PC-9 (cell line): ENCODE results near the gene PRPF4.

ENCODE experiments used
- CTCF ChIP-seq: fragments of 200-600 bp; sonication (generic); conservative IDR thresholded peaks from 2 replicates; pipeline ENCODE4 v1.6.1; 2017; ENCODE audit warnings: mixed run types, antibody characterized with exemption, mild to moderate bottlenecking, moderate library complexity
- EZH2 ChIP-seq: fragments of 200-600 bp; sonication (generic); IDR thresholded peaks from 2 replicates; pipeline ENCODE4 v1.8.0; 2017; ENCODE audit warnings: antibody characterized with exemption, low read depth

DNA sequence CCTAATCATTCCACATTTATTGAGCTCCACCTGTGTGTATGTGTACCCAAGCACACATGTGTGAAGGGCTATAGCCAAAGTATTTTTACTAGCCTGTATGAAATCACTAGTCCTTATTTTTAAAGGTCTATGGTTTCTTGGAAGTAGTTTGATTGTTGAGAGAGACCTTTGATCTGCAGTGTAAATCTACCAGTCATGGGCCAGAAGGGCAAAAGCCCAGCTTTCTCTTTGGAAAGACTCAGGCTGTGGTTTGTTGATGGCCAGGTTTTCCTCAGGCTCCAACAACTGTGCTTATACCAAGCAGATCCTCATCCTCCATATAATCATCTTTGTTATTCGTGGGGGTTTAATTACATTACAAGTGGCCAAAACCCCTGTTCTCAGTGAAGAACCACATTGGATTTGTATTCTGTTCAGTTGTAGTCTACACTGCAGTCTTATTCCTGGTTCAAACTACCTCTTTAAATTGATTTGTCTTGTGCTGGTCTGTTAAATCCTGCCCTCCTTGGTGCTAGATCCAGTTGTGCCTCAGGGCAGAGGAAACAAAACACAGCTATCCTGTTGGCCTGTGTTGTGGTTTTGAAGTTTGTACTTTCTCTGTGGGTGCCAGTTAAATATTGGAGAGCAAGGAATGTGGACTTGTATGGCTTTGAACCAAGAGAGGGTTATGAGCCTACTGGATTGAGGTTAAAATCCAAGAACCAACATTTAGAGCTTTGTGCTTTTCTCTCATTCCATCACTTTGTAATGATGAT lies 13.4 kb upstream of the PRPF4 start:
- TF ChIP-seq CTCF (no peak), EZH2 (no peak)
